Right lobe of liver (tissue), 4 donors: Measurements from ENCODE around the gene CGB3.

ENCODE experiments used
- POLR2A ChIP-seq: fragments of 450-650 bp; IDR thresholded peaks from one replicate; pipeline ENCODE4 v1.6.1; 2017; ENCODE audit warnings: antibody characterized with exemption, mild to moderate bottlenecking
- TF ChIP-seq, protein P1 (sequence below), 4 donors: fragments of 200-600 bp in 3 of 4; fragments of 450-650 bp in 1 of 4; IDR thresholded peaks; one replicate each; pipeline versions ENCODE4 v1.5.1 to v1.8.0; 2016 to 2022; ENCODE audit warnings: antibody characterized with exemption in 4 of 4, mild to moderate bottlenecking in 2 of 4
- donor health status: DM: no; HTN: no; CAD: no.
- donor health status: DM: no; HTN: no; CAD: no.
- donor health status: DM: no; HTN: yes; CAD: no.

DNA sequence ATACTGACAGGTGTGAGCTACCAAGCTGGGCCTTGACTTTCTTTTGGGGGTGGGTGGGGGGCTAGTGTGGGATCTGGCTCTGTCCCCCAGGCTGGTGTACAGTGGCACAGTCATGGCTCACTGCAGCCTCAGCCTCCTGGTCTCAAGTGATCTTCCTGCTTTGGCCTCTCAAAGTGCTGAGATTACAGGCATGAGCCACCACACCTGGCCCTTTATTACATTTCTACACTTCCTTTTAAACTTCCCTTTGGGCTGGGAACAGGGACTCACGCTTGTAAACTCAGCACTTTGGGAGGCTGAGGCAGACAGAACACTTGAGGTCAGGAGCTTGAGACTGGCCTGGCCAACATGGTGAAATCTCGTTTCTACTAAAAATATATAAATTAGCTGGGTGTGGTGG, 47.1 kb downstream of the CGB3 start:
- TF ChIP-seq, protein P1, sequence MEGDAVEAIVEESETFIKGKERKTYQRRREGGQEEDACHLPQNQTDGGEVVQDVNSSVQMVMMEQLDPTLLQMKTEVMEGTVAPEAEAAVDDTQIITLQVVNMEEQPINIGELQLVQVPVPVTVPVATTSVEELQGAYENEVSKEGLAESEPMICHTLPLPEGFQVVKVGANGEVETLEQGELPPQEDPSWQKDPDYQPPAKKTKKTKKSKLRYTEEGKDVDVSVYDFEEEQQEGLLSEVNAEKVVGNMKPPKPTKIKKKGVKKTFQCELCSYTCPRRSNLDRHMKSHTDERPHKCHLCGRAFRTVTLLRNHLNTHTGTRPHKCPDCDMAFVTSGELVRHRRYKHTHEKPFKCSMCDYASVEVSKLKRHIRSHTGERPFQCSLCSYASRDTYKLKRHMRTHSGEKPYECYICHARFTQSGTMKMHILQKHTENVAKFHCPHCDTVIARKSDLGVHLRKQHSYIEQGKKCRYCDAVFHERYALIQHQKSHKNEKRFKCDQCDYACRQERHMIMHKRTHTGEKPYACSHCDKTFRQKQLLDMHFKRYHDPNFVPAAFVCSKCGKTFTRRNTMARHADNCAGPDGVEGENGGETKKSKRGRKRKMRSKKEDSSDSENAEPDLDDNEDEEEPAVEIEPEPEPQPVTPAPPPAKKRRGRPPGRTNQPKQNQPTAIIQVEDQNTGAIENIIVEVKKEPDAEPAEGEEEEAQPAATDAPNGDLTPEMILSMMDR (IDR thresholded peaks at IDR 0.05), result no peak
- TF ChIP-seq POLR2A, result no peak
